Peyer's patch (tissue), 4 donors: ENCODE results near the gene P2RY14.

Experiments used
- CTCF ChIP-seq, 6 experiments: fragments of 450-650 bp in 4 of 6; fragments of 200-600 bp in 2 of 6; sonication (generic) in 1 of 6; IDR thresholded peaks; one replicate each; pipeline ENCODE4 v1.5.1; 2017 to 2019; ENCODE audit warnings: antibody characterized with exemption in 6 of 6, mild to moderate bottlenecking in 3 of 6, moderate library complexity in 1 of 6
- POLR2A ChIP-seq, 2 donors: fragments of 450-650 bp; IDR thresholded peaks; one replicate each; pipeline ENCODE4 v1.5.1; 2017; ENCODE audit warnings: antibody characterized with exemption in 2 of 2, mild to moderate bottlenecking in 2 of 2, moderate library complexity in 2 of 2

- TF ChIP-seq POLR2A (IDR thresholded peaks at IDR 0.05) (no peak), CTCF (IDR thresholded peaks at IDR 0.05) (no peak)
Measured at GRCh38 chr3:151264605-151265004, 13.7 kb downstream of the P2RY14 start.
